ENCODE results near the gene KIRREL3.

The KIRREL3 gene

DNA sequence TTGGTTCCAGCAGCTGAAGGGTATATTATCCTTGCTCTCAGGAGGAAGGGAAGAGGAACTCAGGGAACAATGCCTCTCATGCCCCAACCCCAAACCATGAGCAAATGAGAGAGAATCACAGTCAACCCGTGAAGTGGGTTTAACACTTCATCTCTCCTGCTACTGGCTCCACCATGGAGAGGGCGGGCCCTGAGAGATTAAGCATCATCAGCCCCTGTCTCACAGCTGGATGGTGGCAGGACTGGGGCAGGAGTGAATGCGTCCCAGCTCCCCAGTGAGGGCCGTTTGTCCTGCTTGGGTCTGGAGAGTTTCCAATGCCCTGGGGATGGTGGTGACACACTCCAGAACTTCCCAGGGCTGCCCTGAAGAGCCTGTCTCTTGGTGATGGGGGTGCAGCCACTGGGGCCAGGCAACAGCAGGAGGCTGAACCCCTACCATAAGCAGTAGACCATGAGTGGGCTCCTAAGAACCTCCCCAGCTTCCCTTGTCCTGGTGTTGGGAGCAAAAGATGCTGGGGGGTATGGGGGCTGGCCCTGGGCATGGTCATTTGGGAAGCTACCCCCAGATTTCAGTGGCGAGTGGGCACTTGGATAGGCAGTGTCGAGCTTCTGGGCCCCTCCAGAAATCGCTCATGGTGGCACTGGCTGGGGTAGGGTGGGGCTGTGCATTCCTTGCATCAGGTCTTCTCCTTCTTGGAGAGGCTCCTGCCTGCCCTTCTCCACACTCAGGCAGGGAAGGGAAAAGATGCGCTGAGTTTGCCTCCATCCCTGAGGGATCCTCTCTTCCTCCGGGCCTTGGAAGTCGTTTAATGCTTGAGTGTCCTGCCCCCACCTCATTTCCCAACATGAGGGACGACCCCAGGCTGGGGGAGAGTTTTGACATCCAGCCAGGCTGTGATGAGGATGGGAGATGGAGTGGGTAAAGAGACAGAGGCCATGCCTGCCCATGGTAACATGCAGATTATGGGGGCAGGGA lies 487.5 kb downstream of the KIRREL3 start:
- DNase-seq (ENCODE audit: low read depth, low spot score) = no peak

- DNase-seq (ENCODE audit: low read depth, low spot score) = no peak
Measured at GRCh38 chr11:126512251-126512650, 488.3 kb downstream of the KIRREL3 start.

DNA sequence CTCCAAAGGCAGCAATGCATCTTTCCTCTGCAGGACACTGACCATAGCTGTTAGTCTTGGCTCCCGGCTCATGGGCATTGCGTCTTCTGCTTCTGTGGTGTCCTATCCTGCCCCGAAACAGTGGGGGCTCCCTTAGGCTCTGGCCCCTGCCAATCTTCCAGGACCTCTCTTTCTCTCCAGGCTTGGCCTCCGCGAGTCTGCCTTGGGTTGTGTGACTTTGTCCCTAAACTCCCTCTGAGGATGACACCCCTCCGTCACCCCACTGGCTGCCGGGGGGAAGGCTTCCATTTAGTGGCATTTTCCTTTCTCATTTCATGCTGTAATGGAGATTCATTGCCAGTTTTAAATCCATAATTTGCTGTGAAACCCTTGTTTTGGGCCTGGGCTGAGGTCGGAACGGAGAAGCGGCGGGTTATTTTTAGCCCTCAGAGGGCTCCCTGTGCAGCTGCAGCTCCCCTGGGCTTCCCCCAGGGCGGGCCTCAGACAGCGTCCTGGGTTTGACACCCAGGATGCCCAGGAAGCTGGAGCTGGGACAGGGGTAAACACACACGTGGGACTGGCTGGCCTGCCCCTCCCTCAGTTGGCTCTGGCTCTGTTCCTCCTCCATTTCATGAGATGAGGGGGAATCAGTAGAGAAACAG lies 489.0 kb downstream of the KIRREL3 start:
- no peak for DNase-seq (ENCODE audit: low read depth, low spot score)

DNA sequence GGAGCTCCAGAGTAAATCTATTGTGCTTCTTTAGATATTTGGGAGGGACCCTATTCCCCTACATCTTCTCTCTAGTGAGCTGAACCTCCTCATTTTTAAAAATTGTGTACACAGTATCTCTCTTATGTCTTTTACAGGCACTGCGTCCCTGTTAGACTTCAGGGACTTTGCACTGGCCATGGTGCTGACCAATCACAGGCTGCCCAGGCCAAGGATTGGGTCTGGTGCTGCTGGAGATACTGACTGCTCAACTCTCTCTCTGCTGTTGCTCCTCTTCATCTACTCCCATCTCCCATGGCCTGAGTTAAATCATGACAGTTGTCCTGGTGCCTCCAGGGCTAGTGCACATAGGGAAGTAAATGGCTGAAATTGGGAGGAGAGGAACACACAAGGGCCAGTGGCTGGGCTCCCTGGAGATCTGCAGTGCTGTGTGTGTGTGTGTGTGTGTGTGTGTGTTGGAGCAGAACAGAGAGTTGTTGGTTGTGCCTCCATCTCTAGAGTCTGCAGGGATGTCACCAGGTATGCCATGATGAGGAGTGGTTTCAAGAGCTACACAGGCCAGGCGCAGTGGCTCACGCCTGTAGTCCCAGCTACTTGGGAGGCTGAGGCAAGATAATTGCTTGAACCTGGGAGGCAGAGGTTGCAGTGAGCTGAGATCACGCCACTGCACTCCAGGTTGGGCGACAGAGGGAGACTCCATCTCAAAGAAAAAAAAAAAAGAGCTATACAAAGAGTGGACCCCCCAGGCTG lies 489.8 kb downstream of the KIRREL3 start:
- no peak for DNase-seq (ENCODE audit: low read depth, low spot score)

DNA sequence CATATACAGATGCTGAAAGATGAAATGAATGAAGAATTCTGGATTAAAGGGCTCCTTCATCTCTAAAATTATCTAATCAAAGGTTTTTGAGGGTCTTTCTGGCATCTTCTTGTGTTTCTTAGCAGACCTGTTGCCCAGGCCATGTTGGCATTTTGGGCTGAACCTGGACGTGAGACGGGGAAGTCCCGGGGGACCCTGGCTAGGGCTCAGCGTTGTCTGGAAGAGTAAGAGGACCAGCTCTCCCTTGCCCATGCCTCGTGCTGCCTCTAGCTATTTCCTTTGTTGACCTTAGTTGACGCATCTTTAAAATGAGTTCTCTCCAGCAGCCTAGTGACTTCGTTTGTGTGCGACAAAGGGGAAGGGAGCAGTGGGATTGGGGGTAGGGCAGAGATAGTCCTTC lies 492.9 kb downstream of the KIRREL3 start:
- no peak for DNase-seq (ENCODE audit: low read depth, low spot score)

- no peak for DNase-seq (ENCODE audit: low read depth, low spot score)
Measured at GRCh38 chr11:126506789-126507188, 493.8 kb downstream of the KIRREL3 start.

GRCh38 chr11:126502982-126503381 lies 497.6 kb downstream of the KIRREL3 start:
- no peak for DNase-seq (ENCODE audit: low read depth, low spot score)

DNA sequence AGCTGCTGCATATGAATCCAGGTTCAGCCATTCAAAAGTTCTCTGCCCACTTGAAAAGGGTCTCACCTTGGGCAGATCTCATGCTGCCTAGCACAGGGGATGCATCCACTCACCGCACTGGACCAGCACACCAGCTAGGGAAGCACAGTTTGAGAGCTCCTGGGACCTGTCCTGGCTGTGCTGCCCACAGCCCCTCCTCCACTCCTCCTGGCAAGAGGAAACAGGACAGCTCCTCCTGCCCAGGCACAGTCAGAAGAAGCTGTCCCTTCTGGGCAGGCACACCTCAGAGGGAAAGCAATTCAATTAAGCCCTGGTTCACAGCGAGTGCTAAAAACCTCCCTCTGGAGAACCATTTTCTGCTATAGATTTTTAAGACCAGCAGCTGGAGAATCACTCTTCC lies 498.4 kb downstream of the KIRREL3 start:
- no peak for DNase-seq (ENCODE audit: low read depth, low spot score)

- no peak for DNase-seq (ENCODE audit: low read depth, low spot score)
Measured at GRCh38 chr11:126501641-126502040, 498.9 kb downstream of the KIRREL3 start.

- DNase-seq (ENCODE audit: low read depth, low spot score) = no peak
Measured at GRCh38 chr11:126500981-126501380, 499.6 kb downstream of the KIRREL3 start.

- no peak for DNase-seq (ENCODE audit: low read depth, low spot score)
Measured at GRCh38 chr11:126499131-126499752, 501.3 kb downstream of the KIRREL3 start.

- no peak for DNase-seq (ENCODE audit: low read depth, low spot score)
Measured at GRCh38 chr11:126498281-126498680, 502.3 kb downstream of the KIRREL3 start.

- no peak for DNase-seq (ENCODE audit: low read depth, low spot score)
Measured at GRCh38 chr11:126497581-126498122, 502.9 kb downstream of the KIRREL3 start.

GRCh38 chr11:126496576-126497337 lies 503.8 kb downstream of the KIRREL3 start:
- DNase-seq (ENCODE audit: low read depth, low spot score) = no peak

- no peak for DNase-seq (ENCODE audit: low read depth, low spot score)
Measured at GRCh38 chr11:126495281-126496220, 505.0 kb downstream of the KIRREL3 start.

DNA sequence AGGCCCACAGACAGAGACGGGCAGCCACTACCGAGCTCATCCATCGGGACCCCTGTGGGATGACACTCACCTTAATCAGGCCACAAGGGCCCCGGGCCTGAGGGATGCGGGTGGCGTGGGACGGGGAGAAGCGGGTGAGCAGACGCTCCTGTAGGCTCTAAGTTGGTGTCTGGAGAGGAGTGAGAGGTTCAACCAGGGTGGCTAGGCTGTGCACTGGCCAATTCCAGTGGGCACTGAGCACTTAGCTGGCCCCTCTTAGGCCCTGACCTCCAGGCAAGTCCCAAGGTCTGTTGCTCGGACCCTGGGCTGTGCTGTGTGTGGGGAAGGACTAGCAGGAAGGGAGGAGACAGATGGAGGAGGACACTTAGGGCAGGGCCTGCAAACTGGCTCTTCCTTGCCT lies 505.7 kb downstream of the KIRREL3 start:
- DNase-seq (ENCODE audit: low read depth, low spot score) = no peak

DNA sequence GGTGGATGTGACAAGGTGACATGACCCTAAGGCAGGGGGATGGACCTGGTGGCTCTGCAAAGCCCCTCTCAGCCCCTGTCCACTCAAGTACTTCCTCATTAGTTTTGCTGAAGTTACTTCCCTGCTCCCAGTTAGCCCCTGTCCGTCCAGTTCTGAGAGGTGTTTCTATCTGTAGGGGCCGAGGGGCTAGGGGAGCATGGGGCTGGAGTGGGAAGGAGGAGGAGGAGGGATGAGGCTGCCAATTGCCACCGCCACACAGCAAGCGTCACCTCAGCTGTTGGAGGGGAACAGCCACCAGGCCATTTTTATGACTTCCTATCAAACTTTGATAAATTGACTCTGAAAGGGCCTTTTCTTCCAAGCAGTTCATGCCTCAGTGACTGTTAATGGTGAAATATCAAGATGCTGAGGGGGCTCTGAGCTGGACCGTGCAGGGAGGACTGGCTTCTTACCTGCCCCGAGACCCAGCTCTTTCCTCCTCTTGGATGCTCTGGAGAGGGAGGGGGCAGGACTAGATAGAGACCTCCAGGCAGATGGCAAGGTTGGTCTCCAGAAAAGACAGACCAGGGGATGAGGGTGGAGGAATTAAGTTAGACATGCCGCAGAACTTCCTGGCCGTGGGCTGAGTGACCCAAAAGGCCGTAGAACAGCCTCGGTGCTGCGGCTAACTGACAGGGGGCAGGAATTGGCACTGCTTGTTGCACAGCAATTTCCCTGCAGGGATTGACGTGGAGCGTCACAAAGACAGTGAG lies 508.1 kb downstream of the KIRREL3 start:
- no peak for DNase-seq (ENCODE audit: low read depth, low spot score)

GRCh38 chr11:126491092-126491491 lies 509.5 kb downstream of the KIRREL3 start:
- no peak for DNase-seq (ENCODE audit: low read depth, low spot score)

Data from smooth muscle cell of the brain vasculature (primary cell).